ENCODE data around the gene REG4. TPM values are rescaled to one million over a fixed set of nuclear protein-coding genes. Genes with fewer than 3 reads are reported as not detected.

The REG4 gene
- total and polyA plus RNA-seq, 2 of the 13 experiments (the other 11 are each of a cell fraction or from before 2014, with no cell fraction given), result not detected

GRCh38 chr1:119768778-119769177, 42.5 kb downstream of the REG4 start, which contains the start of gene HMGCS2 (continued):
- TF ChIP-seq ZBTB4 (CRISPR knock-in tag; IDR thresholded peaks at IDR 0.05; ENCODE audit: borderline replicate concordance) (no peak), ZNF841 (CRISPR knock-in tag; IDR thresholded peaks at IDR 0.05; ENCODE audit: borderline replicate concordance) (no peak), MED13 (CRISPR knock-in tag; IDR thresholded peaks at IDR 0.05) (no peak), PRDM15 (CRISPR knock-in tag; IDR thresholded peaks at IDR 0.05) (no peak), NR2F2 (IDR thresholded peaks at IDR 0.05; ENCODE audit: borderline replicate concordance, low read depth) (no peak), TBX3 (IDR thresholded peaks at IDR 0.05; ENCODE audit: borderline replicate concordance) (no peak), E2F1 (CRISPR knock-in tag; IDR thresholded peaks at IDR 0.05) (no peak), ZNF30 (CRISPR knock-in tag; IDR thresholded peaks at IDR 0.05) (no peak), ZNF687 (CRISPR knock-in tag; IDR thresholded peaks at IDR 0.05) (peak; percentile 35), KLF15 (CRISPR knock-in tag; IDR thresholded peaks at IDR 0.05; ENCODE audit: borderline replicate concordance) (no peak), ZNF546 (CRISPR knock-in tag; conservative IDR thresholded peaks at IDR 0.05) (no peak), LRRFIP1 (CRISPR knock-in tag; conservative IDR thresholded peaks at IDR 0.05) (no peak), REL (CRISPR knock-in tag; conservative IDR thresholded peaks at IDR 0.05) (no peak), ZNF292 (CRISPR knock-in tag; IDR thresholded peaks at IDR 0.05; ENCODE audit: borderline replicate concordance, low read depth) (0 out of 2 replicates have a peak, but pooled peaks have one; percentile 51), XRCC5 (optimal IDR thresholded peaks at IDR 0.05; ENCODE audit: low read length) (no peak)

Measured in HepG2 (cell line).